HG03139 (cell line): Measurements from ENCODE around the gene HPSE2.
A peak's percentile ranks its signal among the peaks of the same experiment; 100 is the strongest.
"Not testable (repeated sequence)": the region's sequence is repeated elsewhere in the genome, so short reads cannot be mapped to it uniquely, and the experiment has no call there.

Source experiments
- ATAC-seq: cut with Tn5 transposase; IDR thresholded peaks from one replicate; pipeline ENCODE4 v1.9.1; 2021; ENCODE audit not compliant: unreplicated experiment

The HPSE2 gene

DNA sequence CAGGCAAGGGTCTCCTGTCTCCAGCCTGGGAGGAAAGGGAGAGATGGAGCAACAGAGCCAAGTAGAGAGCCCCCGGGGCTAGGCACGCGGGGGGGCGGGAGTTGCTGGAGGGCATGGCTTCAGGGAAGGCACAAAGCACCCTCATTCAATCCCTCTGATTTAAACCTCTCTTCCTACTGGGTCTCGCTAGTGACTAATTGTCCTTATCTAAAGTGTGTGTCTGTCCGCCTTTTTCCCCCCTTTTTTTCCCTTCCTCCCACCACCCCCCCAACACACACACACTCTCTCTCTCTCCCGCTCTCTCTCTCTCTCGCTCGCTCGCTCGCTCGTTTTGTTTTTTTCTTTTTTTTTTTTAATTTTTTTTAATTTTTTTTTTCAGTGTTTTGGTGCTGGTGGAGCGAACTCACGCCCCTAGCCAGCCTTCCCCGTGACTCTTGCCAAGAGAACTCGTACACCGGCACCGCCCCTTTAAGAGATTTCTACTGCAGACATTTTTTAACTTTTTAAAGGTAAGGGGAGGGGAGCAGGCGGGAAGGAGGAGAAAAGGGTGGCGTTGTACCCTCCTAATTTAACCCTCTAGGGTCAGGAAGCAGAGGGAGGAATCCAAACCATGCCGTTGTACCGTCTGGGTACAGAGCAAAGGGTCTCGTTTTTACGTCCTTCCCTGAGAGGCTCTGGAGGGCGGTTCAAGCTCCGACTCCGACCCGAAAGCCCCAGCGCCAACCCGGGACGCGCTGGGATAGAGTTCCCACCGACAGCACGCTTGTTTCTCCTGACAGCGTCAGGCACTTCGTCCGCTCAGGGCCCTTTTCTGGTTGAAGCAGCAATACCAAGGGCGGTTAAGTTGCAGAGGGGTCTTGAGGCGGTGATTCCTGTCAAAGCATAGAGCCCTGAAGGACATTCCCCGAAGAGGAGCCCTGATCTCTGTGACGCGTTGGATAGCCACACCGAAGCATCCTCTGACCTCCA is at the start of gene HPSE2:
HPSE2 (minus strand) TSS at position 195 of the 969 bp plus-strand sequence.
- no peak for ATAC-seq

GRCh38 chr10:99280472-99280871 is 44.8 kb upstream of the HPSE2 start:
- ATAC-seq = no peak

GRCh38 chr10:99279626-99280111 is 44.0 kb upstream of the HPSE2 start:
- no peak for ATAC-seq

DNA sequence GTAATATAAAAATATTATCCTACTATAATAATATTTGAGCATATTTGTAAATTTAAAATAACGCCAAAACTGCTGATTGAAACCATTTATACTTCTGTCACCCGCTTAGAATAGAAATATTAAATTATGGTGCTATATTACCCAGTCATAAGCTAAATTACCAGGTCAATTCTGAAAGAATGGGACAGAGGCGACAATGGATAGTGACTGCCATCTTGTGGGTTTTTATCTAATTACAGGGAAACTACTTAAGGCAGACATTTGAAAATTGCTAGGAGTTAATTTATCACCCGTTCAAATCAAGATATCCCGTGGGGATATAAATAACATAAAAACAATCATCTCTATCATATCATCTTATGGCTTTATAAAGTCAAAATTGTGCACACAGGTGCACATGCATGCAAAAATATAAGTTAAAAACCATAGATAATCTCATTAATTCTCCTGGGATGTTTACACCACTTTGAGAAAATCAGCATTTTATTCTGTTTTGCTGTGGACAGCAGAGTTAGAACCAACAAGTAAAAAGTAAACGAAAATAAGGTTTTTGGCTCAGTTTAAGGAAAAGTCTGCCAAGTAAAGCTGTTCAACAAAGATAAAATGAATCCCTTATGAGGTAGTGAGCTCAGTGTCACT is 41.3 kb upstream of the HPSE2 start:
- ATAC-seq = no peak

- no peak for ATAC-seq
Observed at GRCh38 chr10:99266383-99266782, 30.7 kb upstream of the HPSE2 start.

DNA sequence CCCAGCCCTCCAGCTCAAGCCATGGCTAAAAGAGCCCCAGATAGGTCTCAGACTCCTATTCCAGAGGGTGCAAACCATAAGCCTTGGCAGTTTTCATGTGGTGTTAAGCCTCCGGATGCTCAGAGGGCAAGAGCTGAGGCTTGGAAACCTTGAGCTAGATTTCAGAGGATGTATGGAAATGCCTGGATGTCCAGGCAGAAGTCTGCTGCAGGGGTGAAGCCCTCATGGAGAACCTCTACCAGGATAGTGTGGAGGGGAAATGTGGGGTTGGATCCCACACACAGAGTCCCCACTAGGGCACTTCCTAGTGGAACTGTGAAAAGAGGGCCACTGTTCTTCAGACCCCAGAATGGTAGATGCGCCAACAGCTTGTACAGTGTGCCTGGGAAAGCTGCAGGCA is 13.2 kb upstream of the HPSE2 start:
- no peak for ATAC-seq

GRCh38 chr10:99247893-99248292 is 12.2 kb upstream of the HPSE2 start:
- ATAC-seq = not testable (repeated sequence)

GRCh38 chr10:99236627-99237309 is 1.1 kb upstream of the HPSE2 start:
- no peak for ATAC-seq

- ATAC-seq = no peak
Observed at GRCh38 chr10:99234791-99235657, 628 bp downstream of the HPSE2 start.

GRCh38 chr10:99234041-99234790 is 1.4 kb downstream of the HPSE2 start:
- ATAC-seq = peak; percentile 97

- ATAC-seq = no peak
Observed at GRCh38 chr10:99233689-99234037, 2.0 kb downstream of the HPSE2 start.

DNA sequence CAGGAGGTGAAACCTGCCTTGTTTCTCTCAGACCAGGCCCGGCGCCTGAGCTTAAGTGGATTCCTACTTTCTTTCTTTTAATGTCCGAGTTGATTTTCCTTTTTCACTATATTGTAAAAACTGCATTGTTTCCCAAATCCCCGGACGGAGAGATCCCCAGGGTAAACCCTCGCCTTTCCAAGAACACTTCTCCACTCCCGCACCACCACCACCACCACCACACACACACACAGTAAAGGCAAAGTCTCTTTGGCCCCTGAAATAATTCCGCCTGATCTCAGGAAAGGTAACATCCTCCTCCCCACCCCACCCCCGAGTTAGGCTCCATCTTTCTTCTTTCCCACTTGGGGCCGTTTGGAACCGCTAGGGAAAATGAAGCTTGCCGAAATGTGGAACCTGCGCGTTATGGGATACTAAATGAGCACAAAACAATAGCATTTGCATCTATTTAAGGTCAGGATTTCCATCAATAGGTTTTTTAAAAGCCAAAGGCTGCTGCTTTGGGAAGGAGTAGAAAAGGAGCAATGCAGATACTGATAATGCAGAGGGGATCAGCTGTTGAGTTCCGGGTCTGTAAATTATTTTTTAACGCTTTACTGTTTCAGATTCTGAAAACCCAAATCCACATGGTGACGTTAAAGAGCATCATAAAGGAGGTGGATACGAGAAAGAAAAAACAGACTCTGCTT is 2.5 kb downstream of the HPSE2 start:
- no peak for ATAC-seq

GRCh38 chr10:99232360-99232999 is 3.2 kb downstream of the HPSE2 start:
- ATAC-seq = no peak

DNA sequence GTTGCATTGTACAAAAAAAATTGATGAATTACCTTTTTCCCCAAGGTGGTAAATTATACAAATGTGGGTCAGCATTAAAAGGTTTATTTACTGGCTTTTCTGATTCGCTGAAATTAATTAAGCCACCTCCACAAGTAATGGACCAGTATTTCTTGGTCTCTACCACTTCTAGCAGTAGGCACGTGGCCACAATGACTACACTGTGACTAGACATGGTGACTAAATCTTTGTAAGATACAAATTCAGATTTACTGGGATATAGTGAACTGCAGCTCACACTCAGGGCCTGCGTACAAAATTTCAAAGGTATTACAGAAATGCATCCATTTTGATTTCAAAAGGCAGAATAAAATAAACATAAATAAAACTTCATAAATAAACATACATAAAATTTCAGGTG is 10.9 kb downstream of the HPSE2 start:
- no peak for ATAC-seq

GRCh38 chr10:99207340-99207739 is 28.3 kb downstream of the HPSE2 start:
- ATAC-seq = no peak

DNA sequence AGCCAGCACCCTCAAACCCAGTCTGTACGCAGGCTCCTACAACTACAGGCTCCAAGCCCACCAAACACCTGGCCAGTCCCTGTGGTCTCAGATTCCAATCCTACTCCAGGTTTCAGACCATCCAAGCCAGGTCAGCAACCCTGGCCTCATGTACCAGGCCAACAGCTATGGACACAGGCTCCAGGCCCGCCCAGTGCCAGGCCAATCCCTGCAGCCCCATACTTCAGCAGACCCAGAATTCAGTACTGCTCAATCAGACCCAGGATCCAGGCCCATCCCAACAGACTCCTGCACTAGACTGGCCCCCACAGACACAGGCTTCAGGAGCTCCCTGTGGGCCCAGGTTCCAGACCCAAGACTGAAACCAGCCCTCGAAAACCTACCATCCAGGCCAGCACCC is 32.3 kb downstream of the HPSE2 start:
- ATAC-seq = no peak

DNA sequence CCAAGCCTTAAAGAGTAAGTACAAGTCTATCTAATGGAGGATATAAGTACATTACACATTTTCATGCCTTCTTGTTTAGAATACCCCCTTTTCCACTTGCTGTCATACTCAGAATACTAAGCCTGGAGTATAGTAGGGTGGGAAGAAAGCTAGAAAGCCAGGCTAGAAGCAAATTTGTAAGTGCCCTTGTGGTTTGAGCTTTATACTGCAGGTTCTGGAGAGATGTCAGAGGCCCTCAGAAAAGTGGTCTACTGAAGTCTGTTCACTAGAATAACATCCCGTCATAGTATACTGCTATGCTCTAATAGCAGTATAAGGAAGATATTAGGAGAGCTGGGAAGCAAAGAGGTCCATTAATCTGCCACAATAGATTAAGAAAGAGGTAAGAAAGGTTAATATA is 62.7 kb downstream of the HPSE2 start:
- no peak for ATAC-seq

DNA sequence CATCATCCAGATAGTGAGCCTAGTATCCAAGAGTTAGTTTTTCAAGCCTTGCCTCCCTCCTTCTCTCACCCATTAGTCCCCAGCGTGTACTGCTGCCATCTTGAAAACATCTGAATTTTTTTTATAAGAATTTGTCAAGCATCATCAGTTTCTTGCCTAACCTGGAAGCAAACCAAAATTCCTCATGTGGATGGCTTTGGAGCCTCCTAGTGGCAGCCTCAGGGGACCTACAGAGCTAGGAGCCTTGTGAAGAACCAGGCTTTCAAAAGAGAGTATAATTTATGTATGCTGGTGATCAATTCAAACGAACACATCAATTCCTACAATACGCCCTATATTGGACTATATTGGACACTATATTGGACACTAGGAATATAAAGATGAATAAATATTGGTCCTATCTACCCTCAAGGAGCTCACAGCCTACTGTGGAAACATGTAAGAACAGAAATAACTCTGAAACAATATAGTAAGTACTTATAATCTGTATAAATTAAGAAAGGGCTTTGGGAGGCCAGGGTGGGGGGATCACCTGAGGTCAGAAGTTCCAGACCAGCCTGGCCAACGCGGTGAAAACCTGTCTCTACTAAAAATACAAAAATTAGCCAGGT is 63.4 kb downstream of the HPSE2 start:
- no peak for ATAC-seq
